ENCODE data around the gene STK33.

The STK33 gene

DNA sequence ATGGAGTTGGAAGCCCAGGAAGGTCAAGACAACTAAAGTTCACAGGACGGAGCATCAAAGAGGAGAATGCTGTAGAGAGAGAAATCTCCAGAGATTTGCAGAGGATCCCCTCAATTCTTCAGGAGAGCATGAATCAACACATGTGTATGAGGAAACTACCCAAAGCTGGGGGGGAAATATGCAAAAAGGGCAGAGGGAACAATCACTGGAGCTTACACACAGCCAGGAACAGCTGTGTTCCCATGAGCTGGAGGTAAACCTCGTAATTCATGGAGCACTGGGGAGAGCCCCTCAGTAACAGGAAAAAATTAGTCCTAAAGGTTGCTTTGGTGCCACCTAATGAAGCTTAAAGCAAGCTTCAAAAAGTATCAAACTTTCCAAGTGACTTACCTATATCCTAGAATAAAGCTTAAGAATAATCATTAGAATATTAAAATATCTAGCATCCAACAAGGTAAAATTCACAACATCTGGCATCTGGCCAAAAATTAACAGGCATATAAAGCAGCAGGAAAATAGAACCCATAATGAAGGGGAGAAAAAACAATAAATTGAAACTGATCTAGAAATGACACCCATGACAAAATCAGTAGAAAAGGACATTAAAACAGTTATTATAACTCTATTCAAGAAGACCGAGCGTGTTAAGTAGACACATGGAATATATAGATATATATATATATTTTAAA is 134.2 kb downstream of the STK33 start:
- no peak overlapping the region for H3K4me3 ChIP-seq (ENCODE audit: low read depth, low read length, poor library complexity, severe bottlenecking)
- H3K9me2 ChIP-seq (ENCODE audit: low read depth, low read length) = no peaks in the 10 kb centered on the region
- TF ChIP-seq EZH2 (IDR thresholded peaks at IDR 0.05; ENCODE audit: borderline replicate concordance, low read length) (no peak), CTCF (IDR thresholded peaks at IDR 0.05; ENCODE audit: low read length) (no peak)
- no peaks in the 10 kb centered on the region for H3K36me3 ChIP-seq (ENCODE audit: insufficient read depth, low read length)
- no peak overlapping the region for H3K27ac ChIP-seq (ENCODE audit: low read depth, low read length, poor library complexity, severe bottlenecking)
- H3K27me3 ChIP-seq (ENCODE audit: insufficient read depth, low read length) = no peaks in the 10 kb centered on the region
- no peak overlapping the region for H3K4me2 ChIP-seq (ENCODE audit: low read length)
- H3K9ac ChIP-seq (ENCODE audit: low read length) = no peak overlapping the region
- no peaks in the 10 kb centered on the region for H3K4me1 ChIP-seq (ENCODE audit: insufficient read depth, low read length, severe bottlenecking)
- H4K20me1 ChIP-seq (ENCODE audit: insufficient read depth, low read length) = no peaks in the 10 kb centered on the region
- H3F3A ChIP-seq (ENCODE audit: insufficient read depth, low read length) = no peaks in the 10 kb centered on the region
- H3K79me2 ChIP-seq (ENCODE audit: insufficient read depth, low read length) = no peaks in the 10 kb centered on the region
- H3K9me3 ChIP-seq (ENCODE audit: low read length) = no peaks in the 10 kb centered on the region
- no peak overlapping the region for H2AFZ ChIP-seq (ENCODE audit: low read length)

GRCh38 chr11:8442301-8442700 is 151.7 kb downstream of the STK33 start:
- Histone ChIP-seq H3K79me2 (ENCODE audit: insufficient read depth, low read length) (no peaks in the 10 kb centered on the region), H3K9ac (ENCODE audit: low read length) (no peak overlapping the region), H2AFZ (ENCODE audit: low read length) (no peak overlapping the region), H3K4me2 (ENCODE audit: low read length) (no peak overlapping the region), H3K4me1 (ENCODE audit: insufficient read depth, low read length, severe bottlenecking) (no peaks in the 10 kb centered on the region), H3F3A (ENCODE audit: insufficient read depth, low read length) (no peaks in the 10 kb centered on the region), H3K9me3 (ENCODE audit: low read length) (no peaks in the 10 kb centered on the region), H3K27ac (ENCODE audit: low read depth, low read length, poor library complexity, severe bottlenecking) (no peak overlapping the region), H3K9me2 (ENCODE audit: low read depth, low read length) (no peaks in the 10 kb centered on the region), H3K4me3 (ENCODE audit: low read depth, low read length, poor library complexity, severe bottlenecking) (no peak overlapping the region), H3K36me3 (ENCODE audit: insufficient read depth, low read length) (no peaks in the 10 kb centered on the region), H3K27me3 (ENCODE audit: insufficient read depth, low read length) (no peaks in the 10 kb centered on the region), H4K20me1 (ENCODE audit: insufficient read depth, low read length) (no peaks in the 10 kb centered on the region)
- TF ChIP-seq EZH2 (IDR thresholded peaks at IDR 0.05; ENCODE audit: borderline replicate concordance, low read length) = no peak

GRCh38 chr11:8440649-8441048 is 153.4 kb downstream of the STK33 start:
- Histone ChIP-seq H3F3A (ENCODE audit: insufficient read depth, low read length) (no peaks in the 10 kb centered on the region), H3K79me2 (ENCODE audit: insufficient read depth, low read length) (no peaks in the 10 kb centered on the region), H3K4me1 (ENCODE audit: insufficient read depth, low read length, severe bottlenecking) (no peaks in the 10 kb centered on the region), H4K20me1 (ENCODE audit: insufficient read depth, low read length) (no peaks in the 10 kb centered on the region), H2AFZ (ENCODE audit: low read length) (no peak overlapping the region), H3K4me2 (ENCODE audit: low read length) (no peak overlapping the region), H3K9ac (ENCODE audit: low read length) (no peak overlapping the region), H3K27ac (ENCODE audit: low read depth, low read length, poor library complexity, severe bottlenecking) (no peak overlapping the region), H3K9me3 (ENCODE audit: low read length) (no peaks in the 10 kb centered on the region), H3K27me3 (ENCODE audit: insufficient read depth, low read length) (no peaks in the 10 kb centered on the region), H3K36me3 (ENCODE audit: insufficient read depth, low read length) (no peaks in the 10 kb centered on the region), H3K4me3 (ENCODE audit: low read depth, low read length, poor library complexity, severe bottlenecking) (no peak overlapping the region), H3K9me2 (ENCODE audit: low read depth, low read length) (no peaks in the 10 kb centered on the region)
- TF ChIP-seq CTCF (IDR thresholded peaks at IDR 0.05; ENCODE audit: low read length) (no peak), EZH2 (IDR thresholded peaks at IDR 0.05; ENCODE audit: borderline replicate concordance, low read length) (no peak)

GRCh38 chr11:8429483-8429882 is 164.5 kb downstream of the STK33 start:
- Histone ChIP-seq H3K79me2 (ENCODE audit: insufficient read depth, low read length) (no peaks in the 10 kb centered on the region), H3K36me3 (ENCODE audit: insufficient read depth, low read length) (no peaks in the 10 kb centered on the region), H3K27ac (ENCODE audit: low read depth, low read length, poor library complexity, severe bottlenecking) (no peak overlapping the region), H3K9me3 (ENCODE audit: low read length) (no peaks in the 10 kb centered on the region), H3K4me2 (ENCODE audit: low read length) (no peak overlapping the region), H3K4me3 (ENCODE audit: low read depth, low read length, poor library complexity, severe bottlenecking) (no peak overlapping the region), H3F3A (ENCODE audit: insufficient read depth, low read length) (no peaks in the 10 kb centered on the region), H3K9ac (ENCODE audit: low read length) (no peak overlapping the region), H3K9me2 (ENCODE audit: low read depth, low read length) (no peaks in the 10 kb centered on the region), H3K4me1 (ENCODE audit: insufficient read depth, low read length, severe bottlenecking) (no peaks in the 10 kb centered on the region), H2AFZ (ENCODE audit: low read length) (no peak overlapping the region), H3K27me3 (ENCODE audit: insufficient read depth, low read length) (no peaks in the 10 kb centered on the region), H4K20me1 (ENCODE audit: insufficient read depth, low read length) (no peaks in the 10 kb centered on the region)
- TF ChIP-seq EZH2 (IDR thresholded peaks at IDR 0.05; ENCODE audit: borderline replicate concordance, low read length) (no peak), CTCF (IDR thresholded peaks at IDR 0.05; ENCODE audit: low read length) (no peak)
